Gastroesophageal sphincter (tissue), 4 donors: ENCODE results near the gene ZCCHC4. TPM values are rescaled to one million over a fixed set of nuclear protein-coding genes. Genes with fewer than 3 reads are reported as not detected.

Experiments used
- ATAC-seq: fragments of 150-250 bp; one replicate; pipeline ENCODE4 v1.9.1; 2016; ENCODE audit warnings: mild to moderate bottlenecking, moderate library complexity
- H3K27ac ChIP-seq, 4 donors: fragments of 200-600 bp; sonication (generic) in 3 of 4; 1 replicate in 3 of 4; 2 replicates in 1 of 4; pipeline ENCODE4 v1.5.1; 2016 to 2019
- H3K27me3 ChIP-seq: fragments of 200-600 bp; sonication (generic); one replicate; pipeline ENCODE4 v1.5.1; 2019
- H3K36me3 ChIP-seq, 2 donors: fragments of 200-600 bp; sonication (generic); one replicate each; pipeline ENCODE4 v1.5.1; 2019; ENCODE audit warnings: control low read depth in 1 of 2
- H3K4me1 ChIP-seq, 3 donors: fragments of 200-600 bp; sonication (generic); 1 replicate in 2 of 3; 2 replicates in 1 of 3; pipeline ENCODE4 v1.5.1; 2016 to 2019; ENCODE audit warnings: control low read depth in 2 of 3
- H3K4me3 ChIP-seq, 2 donors: fragments of 200-600 bp; sonication (generic); one replicate each; pipeline ENCODE4 v1.5.1; 2019; ENCODE audit warnings: mild to moderate bottlenecking in 1 of 2, moderate library complexity in 1 of 2
- H3K9me3 ChIP-seq, 3 donors: fragments of 200-600 bp; sonication (generic); one replicate each; pipeline ENCODE4 v1.5.1; 2017 to 2019; ENCODE audit warnings: control low read depth in 2 of 3
- EP300 ChIP-seq: sonication (generic); formaldehyde crosslinking; IDR thresholded peaks from one replicate; pipeline ENCODE4 v1.6.1; 2017; ENCODE audit warnings: antibody characterized with exemption, mild to moderate bottlenecking
- POLR2A ChIP-seq, 2 donors: fragments of 450-650 bp; IDR thresholded peaks; one replicate each; pipeline ENCODE4 v1.6.1; 2017; ENCODE audit warnings: antibody characterized with exemption in 2 of 2, mild to moderate bottlenecking in 2 of 2, moderate library complexity in 1 of 2
- POLR2AphosphoS5 ChIP-seq: sonication (generic); formaldehyde crosslinking; IDR thresholded peaks from one replicate; pipeline ENCODE4 v1.6.1; 2017; ENCODE audit warnings: antibody characterized with exemption
- WGBS, 2 donors: methylation state at CpG; one replicate each; pipeline ENCODE4 v1.1.5; 2018; ENCODE audit warnings: low coverage in 1 of 2; 5-methylcytosine and 5-hydroxymethylcytosine counted together
- total RNA-seq, 4 donors: library from RNA; depleted of rRNA; stranded (reverse); fragments of >200 nt; gene quantifications; one replicate each; pipeline ENCODE4 v1.1.0, GENCODE V29; 2016
- TF ChIP-seq, protein P1 (sequence below), 4 experiments: fragments of 200-600 bp in 2 of 4; fragments of 450-650 bp in 2 of 4; sonication (generic) in 1 of 4; IDR thresholded peaks; one replicate each; pipeline ENCODE4 v1.5.1; 2017 to 2019; ENCODE audit warnings: antibody characterized with exemption in 4 of 4, mild to moderate bottlenecking in 2 of 4, moderate library complexity in 2 of 4

ZCCHC4 gene
- total RNA-seq, 4 donors from 2014 or later, result 9.5 to 15.3 (median 11.5) TPM

DNA sequence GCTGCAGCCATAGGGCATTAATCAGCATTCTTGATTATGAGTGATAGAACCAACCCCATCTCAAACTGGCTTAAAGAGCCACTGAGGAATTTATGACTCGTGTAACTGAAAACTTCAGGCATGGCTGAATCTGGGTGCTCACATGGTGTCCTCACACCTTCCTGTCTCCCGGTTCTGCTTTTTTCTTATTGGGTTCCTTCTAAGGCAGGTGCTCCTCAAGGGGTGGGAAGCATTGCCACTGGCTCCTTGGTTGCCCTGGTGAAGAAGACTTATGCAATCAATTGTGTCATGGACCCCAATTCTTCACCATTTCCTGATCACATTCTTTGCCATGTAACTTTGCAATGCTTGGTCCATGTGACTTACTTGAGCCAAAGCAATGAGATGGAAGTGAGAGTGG is 4.3 kb upstream of the ZCCHC4 start:
- TF ChIP-seq POLR2AphosphoS5 (no peak), EP300 (no peak), POLR2A (IDR thresholded peaks at IDR 0.05) (no peak)
- TF ChIP-seq, protein P1, sequence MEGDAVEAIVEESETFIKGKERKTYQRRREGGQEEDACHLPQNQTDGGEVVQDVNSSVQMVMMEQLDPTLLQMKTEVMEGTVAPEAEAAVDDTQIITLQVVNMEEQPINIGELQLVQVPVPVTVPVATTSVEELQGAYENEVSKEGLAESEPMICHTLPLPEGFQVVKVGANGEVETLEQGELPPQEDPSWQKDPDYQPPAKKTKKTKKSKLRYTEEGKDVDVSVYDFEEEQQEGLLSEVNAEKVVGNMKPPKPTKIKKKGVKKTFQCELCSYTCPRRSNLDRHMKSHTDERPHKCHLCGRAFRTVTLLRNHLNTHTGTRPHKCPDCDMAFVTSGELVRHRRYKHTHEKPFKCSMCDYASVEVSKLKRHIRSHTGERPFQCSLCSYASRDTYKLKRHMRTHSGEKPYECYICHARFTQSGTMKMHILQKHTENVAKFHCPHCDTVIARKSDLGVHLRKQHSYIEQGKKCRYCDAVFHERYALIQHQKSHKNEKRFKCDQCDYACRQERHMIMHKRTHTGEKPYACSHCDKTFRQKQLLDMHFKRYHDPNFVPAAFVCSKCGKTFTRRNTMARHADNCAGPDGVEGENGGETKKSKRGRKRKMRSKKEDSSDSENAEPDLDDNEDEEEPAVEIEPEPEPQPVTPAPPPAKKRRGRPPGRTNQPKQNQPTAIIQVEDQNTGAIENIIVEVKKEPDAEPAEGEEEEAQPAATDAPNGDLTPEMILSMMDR (IDR thresholded peaks at IDR 0.05), result no peak
- Histone ChIP-seq H3K4me3 (no peak overlapping the region), H3K27ac (no peak overlapping the region), H3K36me3 (no peaks in the 10 kb centered on the region), H3K9me3 (no peaks in the 10 kb centered on the region), H3K27me3 (peaks cover 25% of the 10 kb centered on the region), H3K4me1 (peaks cover 0 to 9% (median 1%) of the 10 kb centered on the region in 3 donors)
- WGBS, 2 donors, result 66 to 67% methylated on average over 2 of the region's 2 CpGs
- no peak for ATAC-seq

GRCh38 chr4:25308761-25309160 is 3.8 kb upstream of the ZCCHC4 start:
- H3K4me3 ChIP-seq, result no peak overlapping the region
- H3K4me1 ChIP-seq, result peaks cover 0 to 14% (median 5%) of the 10 kb centered on the region in 3 donors
- H3K27me3 ChIP-seq, result peaks cover 25% of the 10 kb centered on the region
- ATAC-seq, result no peak
- no peaks in the 10 kb centered on the region for H3K36me3 ChIP-seq
- H3K27ac ChIP-seq, result no peak overlapping the region
- WGBS, 2 donors, result 49 to 100% methylated on average over 2 to 6 of the region's 7 CpGs
- H3K9me3 ChIP-seq, result no peaks in the 10 kb centered on the region
- TF ChIP-seq EP300 (no peak), POLR2A (IDR thresholded peaks at IDR 0.05) (no peak)

GRCh38 chr4:25310066-25310802 is 2.3 kb upstream of the ZCCHC4 start:
- Histone ChIP-seq H3K9me3 (no peaks in the 10 kb centered on the region), H3K36me3 (peaks cover 0 to 11% of the 10 kb centered on the region in 2 donors), H3K4me3 (no peak overlapping the region), H3K4me1 (peaks cover 0 to 17% (median 5%) of the 10 kb centered on the region in 3 donors), H3K27me3 (peaks cover 25% of the 10 kb centered on the region), H3K27ac (no peak overlapping the region)
- no peak for ATAC-seq
- 46 to 92% methylated on average over 2 to 4 of the region's 4 CpGs for WGBS, 2 donors
- TF ChIP-seq EP300 (no peak), POLR2A (IDR thresholded peaks at IDR 0.05) (no peak), POLR2AphosphoS5 (no peak)
- TF ChIP-seq, protein P1 (IDR thresholded peaks at IDR 0.05), result no peak

GRCh38 chr4:25310803-25311166 is 1.8 kb upstream of the ZCCHC4 start:
- ATAC-seq, result no peak
- no peak overlapping the region for H3K4me3 ChIP-seq
- WGBS, 2 donors, result 59 to 60% methylated on average over 1 of the region's 1 CpG
- peaks cover 25% of the 10 kb centered on the region for H3K27me3 ChIP-seq
- H3K36me3 ChIP-seq, result peaks cover 0 to 16% of the 10 kb centered on the region in 2 donors
- H3K9me3 ChIP-seq, result no peaks in the 10 kb centered on the region
- H3K4me1 ChIP-seq, result peaks cover 0 to 17% (median 5%) of the 10 kb centered on the region in 3 donors
- TF ChIP-seq POLR2A (IDR thresholded peaks at IDR 0.05) (no peak), POLR2AphosphoS5 (no peak), EP300 (no peak)
- TF ChIP-seq, protein P1 (IDR thresholded peaks at IDR 0.05), result no peak
- no peak overlapping the region for H3K27ac ChIP-seq

GRCh38 chr4:25313201-25313895 is 774 bp downstream of the ZCCHC4 start:
- Histone ChIP-seq H3K27me3 (peaks cover 2% of the 10 kb centered on the region), H3K4me3 (peak overlapping the region; percentile 59 to 97), H3K27ac (peak overlapping the region in 3 of 4 donors; percentile 71 to 85 (median 76)), H3K9me3 (no peaks in the 10 kb centered on the region), H3K36me3 (peaks cover 0 to 29% of the 10 kb centered on the region in 2 donors), H3K4me1 (peaks cover 0 to 17% (median 5%) of the 10 kb centered on the region in 3 donors)
- no peak for ATAC-seq
- TF ChIP-seq EP300 (no peak), POLR2A (IDR thresholded peaks at IDR 0.05) (no peak)
- 16 to 20% methylated on average over 17 to 20 of the region's 23 CpGs for WGBS, 2 donors
